Neural progenitor cell (in vitro differentiated cells): ENCODE data around the gene PANK4. TPM values are rescaled to one million over a fixed set of nuclear protein-coding genes. Genes with fewer than 3 reads are reported as not detected.

ENCODE experiments used
- DNase-seq: peaks from one replicate; pipeline ENCODE4 v3.0.0-alpha.2; 2016; ENCODE audit warnings: low spot score
- H2AFZ ChIP-seq: fragments of 200-600 bp; sonication (generic); replicated peaks from 2 replicates; pipeline ENCODE4 v1.6.1; 2016; ENCODE audit warnings: antibody characterized with exemption
- H3F3A ChIP-seq: fragments of 200-600 bp; sonication (generic); 2 replicates; pipeline ENCODE4 v1.6.1; 2016; ENCODE audit warnings: antibody characterized with exemption, low read depth
- H3K27ac ChIP-seq: fragments of 200-600 bp; sonication (generic); 2 replicates; pipeline ENCODE4 v1.5.1; 2016; ENCODE audit warnings: mild to moderate bottlenecking
- H3K27me3 ChIP-seq: fragments of 200-600 bp; sonication (generic); 2 replicates; pipeline ENCODE4 v1.6.1; 2016; ENCODE audit warnings: mild to moderate bottlenecking, moderate library complexity
- H3K36me3 ChIP-seq: fragments of 200-600 bp; sonication (generic); 2 replicates; pipeline ENCODE4 v1.5.1; 2016
- H3K4me1 ChIP-seq: fragments of 200-600 bp; sonication (generic); 2 replicates; pipeline ENCODE4 v1.6.1; 2016; ENCODE audit warnings: mixed run types
- H3K4me2 ChIP-seq: fragments of 200-600 bp; sonication (generic); 2 replicates; pipeline ENCODE4 v1.6.1; 2016
- H3K4me3 ChIP-seq: fragments of 200-600 bp; sonication (generic); 2 replicates; pipeline ENCODE4 v1.5.1; 2016
- H3K79me2 ChIP-seq: fragments of 200-600 bp; sonication (generic); 2 replicates; pipeline ENCODE4 v1.6.1; 2016; ENCODE audit warnings: low read depth
- H3K9ac ChIP-seq: fragments of 200-600 bp; sonication (generic); 2 replicates; pipeline ENCODE4 v1.6.1; 2016
- H3K9me3 ChIP-seq: fragments of 200-600 bp; sonication (generic); 2 replicates; pipeline ENCODE4 v1.5.1; 2016; ENCODE audit warnings: low read depth
- H4K20me1 ChIP-seq: fragments of 200-600 bp; sonication (generic); 2 replicates; pipeline ENCODE4 v1.6.1; 2016; ENCODE audit warnings: low read depth
- H3K27ac Mint-ChIP-seq: 3 replicates; pipeline ENCODE4 v1.8.0; 2021; ENCODE audit warnings: mixed read lengths
- H3K27me3 Mint-ChIP-seq: 2 replicates; pipeline ENCODE4 v1.8.0; 2022; ENCODE audit warnings: low read depth, mild to moderate bottlenecking, inconsistent platforms, moderate library complexity, mixed read lengths; ENCODE audit not compliant: insufficient read depth
- H3K36me3 Mint-ChIP-seq: 3 replicates; pipeline ENCODE4 v1.8.0; 2021; ENCODE audit warnings: mixed read lengths
- H3K4me1 Mint-ChIP-seq: 3 replicates; pipeline ENCODE4 v1.8.0; 2021; ENCODE audit warnings: mixed read lengths
- H3K4me3 Mint-ChIP-seq: 3 replicates; pipeline ENCODE4 v1.8.0; 2021; ENCODE audit warnings: mild to moderate bottlenecking, moderate library complexity, mixed read lengths
- H3K9me3 Mint-ChIP-seq: 3 replicates; pipeline ENCODE4 v1.8.0; 2020; ENCODE audit warnings: mixed read lengths
- CTCF ChIP-seq: fragments of 200-600 bp; sonication (generic); IDR thresholded peaks from 2 replicates; pipeline ENCODE4 v1.5.1; 2017; ENCODE audit warnings: antibody characterized with exemption, mild to moderate bottlenecking
- EZH2 ChIP-seq: fragments of 200-600 bp; sonication (generic); IDR thresholded peaks from 2 replicates; pipeline ENCODE4 v1.6.1; 2017; ENCODE audit warnings: antibody characterized with exemption, mild to moderate bottlenecking, moderate library complexity
- EZH2phosphoT487 ChIP-seq: fragments of 200-600 bp; sonication (generic); IDR thresholded peaks from 2 replicates; pipeline ENCODE4 v1.6.1; 2017; ENCODE audit warnings: antibody characterized with exemption
- total RNA-seq: library from RNA; depleted of rRNA; stranded (reverse); fragments of >200 nt; gene quantifications from 2 replicates; pipeline ENCODE4 v1.2.3, GENCODE V29; 2015; ENCODE audit warnings: low replicate concordance

The PANK4 gene
- total RNA-seq, 1 donor from 2014 or later = 30.6 TPM

GRCh38 chr1:2538872-2539271 lies 12.5 kb upstream of the PANK4 start:
- no peak for DNase-seq
- H3K4me3 ChIP-seq = no peak overlapping the region
- peaks cover 22% of the 10 kb centered on the region for H3K27me3 Mint-ChIP-seq
- no peaks in the 10 kb centered on the region for H3K9me3 Mint-ChIP-seq
- no peaks in the 10 kb centered on the region for H3K36me3 ChIP-seq
- peaks cover 68% of the 10 kb centered on the region for H3K27me3 ChIP-seq
- peaks cover 49% of the 10 kb centered on the region for H3K4me1 Mint-ChIP-seq
- no peak overlapping the region for H3K4me2 ChIP-seq
- no peaks in the 10 kb centered on the region for H4K20me1 ChIP-seq
- H3K4me3 Mint-ChIP-seq = peak overlapping the region; percentile 38
- TF ChIP-seq EZH2phosphoT487 = no peak
- TF ChIP-seq CTCF = no peak
- TF ChIP-seq EZH2 = no peak
- H3K9me3 ChIP-seq = no peaks in the 10 kb centered on the region
- no peak overlapping the region for H3K27ac ChIP-seq
- H3K9ac ChIP-seq = no peak overlapping the region
- H3K36me3 Mint-ChIP-seq = no peaks in the 10 kb centered on the region
- no peak overlapping the region for H2AFZ ChIP-seq
- peaks cover 52% of the 10 kb centered on the region for H3K4me1 ChIP-seq
- peaks cover 43% of the 10 kb centered on the region for H3F3A ChIP-seq
- H3K27ac Mint-ChIP-seq = no peak overlapping the region
- H3K79me2 ChIP-seq = no peaks in the 10 kb centered on the region

- H3K79me2 ChIP-seq = no peaks in the 10 kb centered on the region
- H3K9ac ChIP-seq = no peak overlapping the region
- H3F3A ChIP-seq = peaks cover 39% of the 10 kb centered on the region
- H3K4me1 ChIP-seq = peaks cover 52% of the 10 kb centered on the region
- Mint-ChIP-seq H3K4me3 (no peak overlapping the region), H3K27ac (no peak overlapping the region), H3K27me3 (peaks cover 24% of the 10 kb centered on the region), H3K9me3 (no peaks in the 10 kb centered on the region), H3K36me3 (no peaks in the 10 kb centered on the region), H3K4me1 (peaks cover 54% of the 10 kb centered on the region)
- no peaks in the 10 kb centered on the region for H4K20me1 ChIP-seq
- H3K9me3 ChIP-seq = no peaks in the 10 kb centered on the region
- H3K36me3 ChIP-seq = no peaks in the 10 kb centered on the region
- no peak for TF ChIP-seq EZH2
- no peak for TF ChIP-seq CTCF
- no peak for TF ChIP-seq EZH2phosphoT487
- H3K27me3 ChIP-seq = peaks cover 73% of the 10 kb centered on the region
- H3K4me3 ChIP-seq = no peak overlapping the region
- no peak for DNase-seq
- H3K27ac ChIP-seq = no peak overlapping the region
- no peak overlapping the region for H2AFZ ChIP-seq
- no peak overlapping the region for H3K4me2 ChIP-seq
Measured at GRCh38 chr1:2538376-2538775, 12.0 kb upstream of the PANK4 start.

- H3K9me3 ChIP-seq = no peaks in the 10 kb centered on the region
- no peak overlapping the region for H3K4me3 ChIP-seq
- DNase-seq = no peak
- no peak overlapping the region for H3K4me2 ChIP-seq
- Mint-ChIP-seq H3K27me3 (peaks cover 26% of the 10 kb centered on the region), H3K36me3 (no peaks in the 10 kb centered on the region), H3K9me3 (no peaks in the 10 kb centered on the region), H3K4me1 (peaks cover 55% of the 10 kb centered on the region), H3K27ac (no peak overlapping the region), H3K4me3 (no peak overlapping the region)
- no peaks in the 10 kb centered on the region for H3K36me3 ChIP-seq
- peaks cover 79% of the 10 kb centered on the region for H3K27me3 ChIP-seq
- H3K27ac ChIP-seq = no peak overlapping the region
- no peak overlapping the region for H3K9ac ChIP-seq
- no peaks in the 10 kb centered on the region for H4K20me1 ChIP-seq
- H3F3A ChIP-seq = peaks cover 33% of the 10 kb centered on the region
- no peak overlapping the region for H2AFZ ChIP-seq
- H3K79me2 ChIP-seq = no peaks in the 10 kb centered on the region
- H3K4me1 ChIP-seq = peaks cover 52% of the 10 kb centered on the region
- TF ChIP-seq EZH2phosphoT487 (no peak), CTCF (no peak), EZH2 (no peak)
Measured at GRCh38 chr1:2537784-2538115, 11.4 kb upstream of the PANK4 start.
